ENCODE results near the gene PAQR9.

DNA sequence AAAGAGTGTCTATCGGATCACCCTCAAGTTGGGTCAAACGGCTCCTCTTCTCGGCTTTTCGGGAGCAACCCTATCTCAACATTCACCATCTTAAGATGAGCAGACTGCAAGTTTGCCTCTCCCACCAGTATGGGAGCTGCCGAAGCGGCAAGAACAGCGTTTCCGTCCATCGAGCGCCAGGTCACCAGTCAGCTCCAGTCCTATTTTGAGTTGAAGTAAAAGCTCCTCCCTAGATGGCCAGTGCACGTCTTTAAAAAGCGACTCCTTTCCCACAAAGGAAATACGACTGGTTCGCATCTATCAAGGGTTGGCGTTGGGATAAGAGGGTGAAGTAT is 37.5 kb upstream of the PAQR9 start:
- no peak for TF ChIP-seq MAFG (tag; conservative IDR thresholded peaks at IDR 0.05)
- TF ChIP-seq ZFP1 (CRISPR knock-in tag; IDR thresholded peaks at IDR 0.05), result no peak
- TF ChIP-seq ZNF561 (CRISPR knock-in tag; conservative IDR thresholded peaks at IDR 0.05), result no peak
- TF ChIP-seq ZNF23 (CRISPR knock-in tag; IDR thresholded peaks at IDR 0.05), result no peak
- TF ChIP-seq YY1 (IDR thresholded peaks at IDR 0.05; ENCODE audit: borderline replicate concordance in 1 of 3, control insufficient read depth in 1 of 3, extremely low read depth in 1 of 3, insufficient read depth in 3 of 3, insufficient read length in 1 of 3, insufficient replicate concordance in 2 of 3, low read depth in 1 of 3, low read length in 2 of 3), result peak in 1 of 3 experiments; percentile 72
- TF ChIP-seq ZNF778 (CRISPR knock-in tag; IDR thresholded peaks at IDR 0.05), result no peak
- 0 out of 6 replicates have a peak, but pooled peaks of 1 of the 3 experiments have one; percentile 1 for TF ChIP-seq CTCF (IDR thresholded peaks at IDR 0.05 in 2 of 3, conservative IDR thresholded peaks at IDR 0.05 in 1 of 3; ENCODE audit: insufficient read depth in 2 of 3, low read depth in 1 of 3, low read length in 3 of 3)
- TF ChIP-seq MED1 (CRISPR knock-in tag; IDR thresholded peaks at IDR 0.05; ENCODE audit: borderline replicate concordance), result no peak
- TF ChIP-seq ZFP30 (CRISPR knock-in tag; IDR thresholded peaks at IDR 0.05; ENCODE audit: borderline replicate concordance), result no peak
- no peak for TF ChIP-seq RCOR1 (IDR thresholded peaks at IDR 0.05; ENCODE audit: borderline replicate concordance in 1 of 2, low read depth in 2 of 2, low read length in 2 of 2)
- no peak for TF ChIP-seq NCOR1 (IDR thresholded peaks at IDR 0.05)
- TF ChIP-seq ZNF79 (CRISPR knock-in tag; IDR thresholded peaks at IDR 0.05; ENCODE audit: low read depth), result no peak
- TF ChIP-seq CEBPB (tag; IDR thresholded peaks at IDR 0.05), result no peak
- TF ChIP-seq, protein P1, sequence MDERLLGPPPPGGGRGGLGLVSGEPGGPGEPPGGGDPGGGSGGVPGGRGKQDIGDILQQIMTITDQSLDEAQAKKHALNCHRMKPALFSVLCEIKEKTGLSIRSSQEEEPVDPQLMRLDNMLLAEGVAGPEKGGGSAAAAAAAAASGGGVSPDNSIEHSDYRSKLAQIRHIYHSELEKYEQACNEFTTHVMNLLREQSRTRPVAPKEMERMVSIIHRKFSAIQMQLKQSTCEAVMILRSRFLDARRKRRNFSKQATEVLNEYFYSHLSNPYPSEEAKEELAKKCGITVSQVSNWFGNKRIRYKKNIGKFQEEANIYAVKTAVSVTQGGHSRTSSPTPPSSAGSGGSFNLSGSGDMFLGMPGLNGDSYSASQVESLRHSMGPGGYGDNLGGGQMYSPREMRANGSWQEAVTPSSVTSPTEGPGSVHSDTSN (CRISPR knock-in tag; IDR thresholded peaks at IDR 0.05; ENCODE audit: low read depth), result no peak
- TF ChIP-seq, protein P1 (tag; conservative IDR thresholded peaks at IDR 0.05; ENCODE audit: low read depth), result no peak

All from K562 (cell line).